ENCODE data around the gene RASL10A. TPM values are rescaled to one million over a fixed set of nuclear protein-coding genes. Genes with fewer than 3 reads are reported as not detected.

The RASL10A gene
- total RNA-seq, 4 donors from 2014 or later = 0.38 to 3.5 (median 0.75) TPM; not detected in 1

DNA sequence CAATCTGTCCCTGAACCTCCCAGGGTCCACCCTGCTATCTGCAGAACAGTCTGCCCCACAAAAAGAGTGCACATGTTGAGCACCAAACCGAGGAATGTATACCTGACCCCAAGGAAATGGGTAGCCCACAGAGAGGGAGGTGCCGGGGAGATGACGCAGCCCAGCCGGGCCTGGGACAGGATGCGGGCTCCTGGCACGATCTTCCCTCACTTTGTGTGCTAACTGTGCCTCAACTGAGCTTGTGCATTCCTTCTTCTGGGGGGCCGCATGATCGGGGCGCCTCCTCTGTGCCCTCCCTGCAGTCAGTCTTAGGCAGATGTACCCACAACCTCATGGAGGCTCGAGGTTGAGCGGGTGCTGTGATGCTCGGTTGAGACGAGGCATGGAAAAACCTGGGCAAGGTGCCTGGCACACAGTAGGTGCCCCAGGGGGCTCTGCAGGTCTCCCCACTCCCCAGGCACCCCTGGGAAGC is 6.7 kb downstream of the RASL10A start:
- no peak for DNase-seq
- peaks cover 55 to 89% (median 63%) of the 10 kb centered on the region in 3 donors for H3K4me1 ChIP-seq
- intact Hi-C loops (cut with DNase I) = no loop called here
- peak overlapping the region; percentile 69 to 98 (median 74) for H3K4me3 ChIP-seq
- peaks cover 0 to 9% (median 0%) of the 10 kb centered on the region in 3 donors for H3K36me3 ChIP-seq
- peaks cover 0 to 14% (median 3%) of the 10 kb centered on the region in 4 donors for H3K27me3 ChIP-seq
- no peaks in the 10 kb centered on the region for H3K9me3 ChIP-seq
- peak overlapping the region; percentile 88 to 96 (median 90) for H3K27ac ChIP-seq
- TF ChIP-seq POLR2A (IDR thresholded peaks at IDR 0.05) = no peak
- TF ChIP-seq, protein P1, sequence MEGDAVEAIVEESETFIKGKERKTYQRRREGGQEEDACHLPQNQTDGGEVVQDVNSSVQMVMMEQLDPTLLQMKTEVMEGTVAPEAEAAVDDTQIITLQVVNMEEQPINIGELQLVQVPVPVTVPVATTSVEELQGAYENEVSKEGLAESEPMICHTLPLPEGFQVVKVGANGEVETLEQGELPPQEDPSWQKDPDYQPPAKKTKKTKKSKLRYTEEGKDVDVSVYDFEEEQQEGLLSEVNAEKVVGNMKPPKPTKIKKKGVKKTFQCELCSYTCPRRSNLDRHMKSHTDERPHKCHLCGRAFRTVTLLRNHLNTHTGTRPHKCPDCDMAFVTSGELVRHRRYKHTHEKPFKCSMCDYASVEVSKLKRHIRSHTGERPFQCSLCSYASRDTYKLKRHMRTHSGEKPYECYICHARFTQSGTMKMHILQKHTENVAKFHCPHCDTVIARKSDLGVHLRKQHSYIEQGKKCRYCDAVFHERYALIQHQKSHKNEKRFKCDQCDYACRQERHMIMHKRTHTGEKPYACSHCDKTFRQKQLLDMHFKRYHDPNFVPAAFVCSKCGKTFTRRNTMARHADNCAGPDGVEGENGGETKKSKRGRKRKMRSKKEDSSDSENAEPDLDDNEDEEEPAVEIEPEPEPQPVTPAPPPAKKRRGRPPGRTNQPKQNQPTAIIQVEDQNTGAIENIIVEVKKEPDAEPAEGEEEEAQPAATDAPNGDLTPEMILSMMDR (IDR thresholded peaks at IDR 0.05) = no peak
- WGBS, 2 donors = 13% methylated on average over 6 of the region's 13 CpGs; no CpG with 5 or more reads in 1 of the 2 donors

DNA sequence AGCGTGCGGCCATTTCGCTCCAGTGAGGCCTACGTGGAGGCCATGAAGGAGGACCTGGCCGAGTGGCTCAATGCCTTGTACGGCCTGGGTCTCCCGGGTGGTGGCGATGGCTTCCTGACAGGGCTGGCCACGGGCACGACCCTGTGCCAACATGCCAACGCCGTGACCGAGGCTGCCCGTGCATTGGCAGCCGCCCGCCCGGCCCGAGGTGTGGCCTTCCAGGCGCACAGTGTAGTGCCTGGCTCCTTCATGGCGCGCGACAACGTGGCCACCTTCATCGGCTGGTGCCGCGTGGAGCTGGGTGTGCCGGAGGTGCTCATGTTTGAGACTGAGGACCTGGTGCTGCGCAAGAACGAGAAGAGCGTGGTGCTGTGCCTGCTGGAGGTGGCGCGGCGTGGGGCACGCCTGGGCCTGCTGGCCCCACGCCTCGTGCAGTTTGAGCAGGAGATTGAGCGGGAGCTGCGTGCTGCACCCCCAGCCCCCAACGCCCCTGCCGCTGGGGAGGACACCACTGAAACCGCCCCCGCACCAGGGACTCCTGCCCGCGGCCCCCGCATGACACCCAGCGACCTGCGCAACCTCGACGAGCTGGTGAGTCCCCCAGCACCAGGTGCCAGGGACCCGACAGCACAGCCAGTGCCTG is 7.2 kb downstream of the RASL10A start:
- Histone ChIP-seq H3K4me1 (peaks cover 50 to 87% (median 61%) of the 10 kb centered on the region in 3 donors), H3K27ac (peak overlapping the region; percentile 88 to 96 (median 90)), H3K36me3 (peaks cover 0 to 9% (median 0%) of the 10 kb centered on the region in 3 donors), H3K4me3 (peak overlapping the region; percentile 69 to 98 (median 74)), H3K27me3 (peaks cover 0 to 8% (median 2%) of the 10 kb centered on the region in 4 donors), H3K9me3 (no peaks in the 10 kb centered on the region)
- intact Hi-C loops (cut with DNase I) = no loop called here
- TF ChIP-seq, protein P1 (IDR thresholded peaks at IDR 0.05) = no peak
- no peak for TF ChIP-seq POLR2A (IDR thresholded peaks at IDR 0.05)
- no peak for DNase-seq
- WGBS, 2 donors = 23 to 40% methylated on average over 1 to 4 of the region's 50 CpGs

DNA sequence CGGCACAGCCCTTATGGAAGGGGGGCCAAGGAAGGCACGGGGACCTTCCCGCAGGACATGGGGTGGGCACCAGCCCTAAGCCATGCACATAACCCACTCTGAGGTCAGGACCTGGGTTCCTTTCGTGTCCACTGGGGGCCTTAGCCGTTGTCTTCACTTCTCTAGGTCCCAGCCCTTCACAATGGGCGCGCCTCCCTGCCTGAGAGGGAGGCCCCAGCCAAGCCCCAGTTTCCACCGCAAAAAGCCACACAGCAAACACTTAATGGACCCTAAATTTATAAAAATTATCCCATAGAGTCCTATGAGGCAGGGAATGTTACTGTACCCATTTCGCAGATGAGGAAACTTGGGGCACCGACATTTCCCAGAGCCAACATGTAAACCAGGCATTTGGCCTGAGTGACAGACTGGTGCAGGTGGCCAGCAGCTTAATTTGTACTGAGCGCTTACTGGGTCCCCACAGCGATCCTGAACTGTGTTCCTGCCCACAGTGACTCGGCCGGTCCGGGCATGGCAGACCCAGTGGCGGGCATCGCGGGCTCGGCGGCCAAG is 7.8 kb downstream of the RASL10A start:
- 33 to 61% methylated on average over 4 to 6 of the region's 20 CpGs for WGBS, 2 donors

DNA sequence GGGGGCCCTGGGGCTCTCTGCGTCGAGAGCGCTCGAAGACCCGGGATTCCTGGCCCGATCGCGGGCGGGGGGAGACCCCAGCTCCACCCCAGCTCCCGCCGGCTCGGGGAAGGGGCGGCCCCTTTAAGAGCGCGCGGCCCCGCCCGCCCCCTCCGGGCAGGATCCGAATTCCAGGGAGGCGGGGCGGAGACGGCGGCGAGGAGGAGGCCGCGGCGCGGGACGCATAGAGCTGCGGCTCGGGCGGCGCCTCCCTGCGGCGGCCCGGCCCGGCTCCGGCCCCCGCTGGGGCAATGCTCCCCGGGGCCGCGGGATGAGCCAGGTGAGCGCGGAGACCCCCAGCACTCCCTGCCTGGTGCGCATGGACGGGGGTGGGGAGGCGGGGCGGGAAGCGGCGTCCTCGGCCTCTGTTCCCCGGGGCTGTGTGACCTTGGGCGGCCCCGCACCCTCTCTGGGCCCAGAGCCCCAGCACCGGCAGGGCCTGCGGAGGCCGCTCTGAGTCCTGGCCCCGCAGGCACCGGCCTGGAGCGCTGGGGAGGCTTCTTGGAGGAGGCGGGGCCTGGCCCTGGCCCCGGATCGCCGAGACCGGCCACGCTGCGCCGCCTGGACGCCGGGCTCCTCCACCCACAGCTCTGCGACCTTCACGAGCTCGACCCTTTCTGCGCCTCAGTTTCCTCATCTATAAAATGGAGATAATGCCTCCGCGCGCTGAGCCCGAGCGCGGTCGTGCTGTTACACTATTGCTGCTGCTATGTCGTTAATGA is 8.5 kb downstream of the RASL10A start:
- Histone ChIP-seq H3K9me3 (no peaks in the 10 kb centered on the region), H3K4me3 (peak overlapping the region; percentile 69 to 98 (median 74)), H3K27me3 (no peaks in the 10 kb centered on the region), H3K27ac (peak overlapping the region; percentile 88 to 96 (median 90)), H3K36me3 (peaks cover 0 to 4% (median 0%) of the 10 kb centered on the region in 3 donors), H3K4me1 (peaks cover 60 to 87% (median 60%) of the 10 kb centered on the region in 3 donors)
- intact Hi-C loops (cut with DNase I) = no loop called here
- peak in 2 of 4 donors; percentile 44 to 70 for TF ChIP-seq POLR2A (IDR thresholded peaks at IDR 0.05)
- TF ChIP-seq, protein P1 (IDR thresholded peaks at IDR 0.05) = peak in 2 of 6 experiments; percentile 2 to 9
- no peak for DNase-seq
- WGBS, 2 donors = 0% methylated on average over 28 of the region's 83 CpGs; no CpG with 5 or more reads in 1 of the 2 donors

More for the DNA sequence above, 7.8 kb downstream of the RASL10A start:
- H3K27me3 ChIP-seq = peaks cover 0 to 2% (median 0%) of the 10 kb centered on the region in 4 donors
- H3K27ac ChIP-seq = peak overlapping the region; percentile 88 to 96 (median 90)
- intact Hi-C loops (cut with DNase I) = no loop called here
- no peaks in the 10 kb centered on the region for H3K9me3 ChIP-seq
- DNase-seq = no peak
- peak overlapping the region; percentile 69 to 98 (median 74) for H3K4me3 ChIP-seq
- no peak for TF ChIP-seq POLR2A (IDR thresholded peaks at IDR 0.05)
- TF ChIP-seq, protein P1 (IDR thresholded peaks at IDR 0.05) = no peak
- peaks cover 0 to 9% (median 0%) of the 10 kb centered on the region in 3 donors for H3K36me3 ChIP-seq
- peaks cover 54 to 87% (median 61%) of the 10 kb centered on the region in 3 donors for H3K4me1 ChIP-seq
